Activated CD4-positive, alpha-beta T cell treated with anti-CD3 and anti-CD28 coated beads, Interleukin-2, amount 50 U/mL, for 24 hours (primary cell): ENCODE measurements around the gene TNP2.

Experiments used
- DNase-seq, 2 donors: peaks; one replicate each; pipeline ENCODE4 v3.0.0-alpha.2; 2020; ENCODE audit warnings: low read depth in 1 of 2, low spot score in 1 of 2

The TNP2 gene

DNA sequence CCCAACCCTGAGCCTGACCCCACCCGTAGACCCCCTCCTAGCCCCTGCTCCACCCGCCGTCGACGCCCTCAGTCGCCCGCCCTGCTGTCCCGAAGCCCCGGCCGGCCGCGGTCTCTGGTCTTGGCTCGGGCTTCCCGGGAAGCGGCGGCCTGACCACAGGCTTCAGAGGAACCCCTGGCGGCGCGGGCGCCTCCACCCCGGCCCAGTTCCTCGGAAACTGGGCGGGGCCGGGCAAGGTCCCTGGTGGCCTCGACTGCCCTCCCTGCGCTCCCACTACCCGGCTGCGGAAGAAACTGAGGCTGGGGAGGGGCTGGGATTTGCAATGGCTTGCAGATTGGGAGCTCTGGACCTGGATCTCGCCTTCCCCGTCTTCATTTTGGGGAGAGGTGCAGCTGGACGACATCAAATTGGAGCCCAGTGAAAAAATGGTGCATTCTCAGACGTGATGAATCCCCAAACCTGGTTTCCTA, 12.4 kb downstream of the TNP2 start:
- peak in 1 of 2 donors; percentile 28 for DNase-seq

DNA sequence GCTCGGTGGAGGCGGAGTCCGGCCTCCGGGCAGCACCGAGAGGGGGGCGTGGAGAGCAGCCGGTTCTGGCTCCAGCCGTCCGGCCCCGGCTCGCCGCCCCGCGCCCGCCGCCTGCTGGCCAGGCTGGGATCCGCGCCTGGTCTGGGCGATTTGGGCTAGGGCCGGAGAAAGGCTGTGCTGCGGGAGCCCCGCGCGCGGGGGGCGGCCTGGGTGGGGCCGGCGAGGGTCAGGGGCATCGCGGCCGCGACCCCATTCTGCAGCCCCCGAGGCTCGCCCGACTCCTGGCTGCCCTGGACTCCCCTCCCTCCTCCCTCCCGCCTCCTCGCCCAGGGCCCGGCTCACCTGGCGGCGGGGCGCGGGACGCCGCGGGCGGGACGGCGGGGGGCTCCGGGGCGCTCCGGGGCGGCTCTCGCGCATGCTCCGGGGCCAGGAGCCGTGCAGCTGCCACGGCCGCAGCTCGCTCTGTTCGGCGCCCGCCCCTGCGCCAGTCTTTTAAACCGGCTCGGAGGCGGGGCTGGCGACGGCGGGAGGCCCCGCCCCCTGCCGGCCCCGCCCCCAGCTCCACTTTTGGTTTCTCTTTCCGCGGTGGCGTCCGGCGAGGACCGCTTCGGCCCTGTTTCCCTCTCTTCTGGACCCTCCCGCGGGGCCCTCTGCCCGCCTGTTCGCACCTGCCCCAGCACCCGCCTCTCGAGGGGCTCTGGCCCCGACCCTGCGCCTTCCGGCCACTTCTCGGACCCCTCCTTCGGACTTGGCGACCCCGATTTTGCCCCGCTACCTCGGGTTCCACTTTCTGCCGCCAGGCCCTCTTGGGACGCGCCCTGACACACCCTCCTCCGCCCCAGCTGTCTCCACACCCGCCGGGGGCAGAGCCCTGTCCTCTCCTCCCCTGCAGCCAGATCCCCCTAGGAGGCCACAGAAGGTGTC, 13.1 kb downstream of the TNP2 start, which contains the start of gene SOCS1:
SOCS1 (minus strand) TSS at position 468 of the 924 bp plus-strand sequence. CDS start 726 bp downstream, outside the sequence.
- DNase-seq = peak; percentile 82 to 89

DNA sequence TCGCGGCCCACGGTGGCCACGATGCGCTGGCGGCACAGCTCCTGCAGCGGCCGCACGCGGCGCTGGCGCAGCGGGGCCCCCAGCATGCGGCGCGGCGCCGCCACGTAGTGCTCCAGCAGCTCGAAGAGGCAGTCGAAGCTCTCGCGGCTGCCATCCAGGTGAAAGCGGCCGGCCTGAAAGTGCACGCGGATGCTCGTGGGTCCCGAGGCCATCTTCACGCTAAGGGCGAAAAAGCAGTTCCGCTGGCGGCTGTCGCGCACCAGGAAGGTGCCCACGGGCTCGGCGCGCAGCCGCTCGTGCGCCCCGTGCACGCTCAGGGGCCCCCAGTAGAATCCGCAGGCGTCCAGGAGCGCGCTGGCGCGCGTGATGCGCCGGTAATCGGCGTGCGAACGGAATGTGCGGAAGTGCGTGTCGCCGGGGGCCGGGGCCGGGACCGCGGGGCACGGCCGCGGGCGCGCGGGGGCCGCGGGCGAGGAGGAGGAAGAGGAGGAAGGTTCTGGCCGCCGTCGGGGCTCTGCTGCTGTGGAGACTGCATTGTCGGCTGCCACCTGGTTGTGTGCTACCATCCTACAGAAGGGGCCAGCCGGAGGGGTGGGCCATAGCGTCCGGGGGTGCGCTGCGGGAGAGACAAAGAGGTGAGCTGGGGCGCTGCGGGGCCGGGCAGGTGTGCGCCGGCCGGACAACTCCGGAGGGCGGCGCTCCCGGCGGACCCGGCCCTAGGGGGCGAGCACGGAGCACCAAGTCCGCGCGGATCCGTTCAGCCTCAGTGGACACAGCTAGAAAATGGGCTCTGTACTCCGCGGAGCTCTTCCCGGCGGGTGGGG, 14.0 kb downstream of the TNP2 start:
- DNase-seq = peak; percentile 30 to 43

DNA sequence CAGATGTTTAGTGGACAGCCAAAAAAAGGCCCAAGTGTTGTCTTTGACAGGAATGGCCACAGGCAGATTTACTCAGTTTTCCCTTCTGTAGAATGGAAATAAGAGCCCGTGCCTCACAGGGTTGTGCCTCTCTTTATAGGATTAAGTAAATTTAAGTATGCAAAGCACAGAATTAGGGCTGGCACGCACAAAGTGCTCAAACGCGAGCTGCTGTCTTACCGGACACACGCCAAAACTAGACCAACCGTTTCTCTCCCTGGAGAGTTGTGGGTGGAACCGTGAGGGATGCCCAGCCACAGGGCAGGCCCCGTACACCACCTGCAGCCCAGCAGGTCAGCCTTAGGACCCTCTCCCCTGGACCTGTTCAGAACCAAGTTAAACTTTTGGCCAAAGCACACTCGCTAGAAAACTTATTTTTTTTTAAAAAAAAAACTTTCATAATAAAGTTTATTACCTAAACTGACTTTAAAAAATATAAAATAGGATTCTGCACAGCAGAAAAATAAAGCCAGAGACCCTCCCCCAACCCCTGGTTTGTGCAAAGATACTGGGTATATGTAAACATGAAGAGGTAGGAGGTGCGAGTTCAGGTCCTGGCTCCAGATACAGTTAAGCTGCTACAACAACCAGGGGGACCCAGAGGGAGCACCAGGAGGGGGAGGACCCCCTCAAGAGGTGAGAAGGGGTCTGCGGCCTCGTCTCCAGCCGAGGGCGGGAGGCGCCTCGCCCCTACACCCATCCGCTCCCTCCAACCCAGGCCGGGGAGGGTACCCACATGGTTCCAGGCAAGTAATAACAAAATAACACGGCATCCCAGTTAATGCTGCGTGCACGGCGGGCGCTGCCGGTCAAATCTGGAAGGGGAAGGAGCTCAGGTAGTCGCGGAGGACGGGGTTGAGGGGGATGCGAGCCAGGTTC, 14.9 kb downstream of the TNP2 start:
- no peak for DNase-seq

DNA sequence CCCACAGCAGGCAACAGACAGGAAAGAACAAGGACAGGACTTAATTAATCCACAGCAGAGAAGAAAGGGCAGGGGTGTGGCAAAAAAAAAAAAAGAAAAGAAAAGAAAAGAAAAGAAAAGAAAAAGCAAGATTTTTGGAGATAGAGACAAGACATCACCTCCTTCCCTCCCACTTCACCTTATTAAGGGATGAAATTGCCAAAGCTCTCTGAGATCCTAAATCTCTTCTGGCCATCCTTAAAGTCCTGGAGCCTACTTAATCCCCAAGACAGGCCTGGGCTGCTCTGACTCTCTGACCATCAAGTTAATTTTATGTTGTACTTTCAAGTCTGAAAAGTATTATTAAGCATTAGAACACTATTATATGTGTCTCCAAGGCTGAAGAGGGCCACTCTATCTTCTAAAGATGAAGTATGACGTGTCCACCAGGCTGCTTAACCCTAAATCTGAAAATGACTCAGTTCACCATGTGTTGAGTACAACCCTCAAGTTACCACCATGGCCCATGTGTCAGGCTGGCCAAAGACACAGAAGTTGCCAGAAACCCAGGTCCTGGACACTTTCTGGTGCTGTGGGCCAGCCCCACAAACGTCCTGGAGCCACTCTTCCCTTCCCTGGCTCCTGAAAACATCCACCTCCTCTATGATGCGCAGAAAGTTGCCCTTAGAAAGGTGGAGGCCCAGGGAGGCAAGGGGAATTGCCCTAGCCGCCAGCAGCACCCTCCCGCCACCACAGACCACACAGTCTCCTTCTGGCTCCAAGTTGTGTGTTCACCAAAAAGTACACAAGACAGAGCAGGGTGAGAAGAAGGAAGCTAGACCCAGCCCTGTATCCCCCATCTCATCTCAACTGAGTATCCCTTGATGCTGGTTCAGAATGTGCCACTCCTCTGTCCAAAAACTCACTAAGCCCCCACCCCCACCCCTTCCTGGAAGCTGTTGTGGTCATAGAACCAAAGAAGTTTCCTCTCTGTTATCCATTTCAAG, 15.8 kb downstream of the TNP2 start:
- DNase-seq = peak; percentile 32 to 35

DNA sequence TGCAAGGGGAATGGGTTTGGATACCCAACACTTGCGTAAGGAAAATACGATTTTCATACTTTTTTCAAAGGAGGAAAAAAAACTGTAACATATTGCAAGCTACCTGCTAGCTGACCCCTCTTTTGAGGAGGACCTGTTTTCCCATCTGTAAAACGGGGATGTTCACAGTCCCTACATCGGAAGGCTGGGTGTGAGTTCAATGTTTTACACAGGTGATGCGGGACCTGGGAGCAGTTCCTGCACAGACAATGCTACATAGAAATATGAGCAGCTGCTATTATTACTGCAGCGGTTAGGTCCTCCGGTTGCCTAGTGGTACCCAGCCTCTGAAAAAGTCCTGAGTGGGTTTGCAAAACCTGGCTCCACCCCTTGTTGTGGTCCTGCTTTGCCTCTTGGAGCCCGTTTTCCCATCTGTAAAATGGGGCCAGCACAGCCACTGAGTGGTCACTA, 16.6 kb downstream of the TNP2 start:
- DNase-seq = peak in 1 of 2 donors; percentile 28

DNA sequence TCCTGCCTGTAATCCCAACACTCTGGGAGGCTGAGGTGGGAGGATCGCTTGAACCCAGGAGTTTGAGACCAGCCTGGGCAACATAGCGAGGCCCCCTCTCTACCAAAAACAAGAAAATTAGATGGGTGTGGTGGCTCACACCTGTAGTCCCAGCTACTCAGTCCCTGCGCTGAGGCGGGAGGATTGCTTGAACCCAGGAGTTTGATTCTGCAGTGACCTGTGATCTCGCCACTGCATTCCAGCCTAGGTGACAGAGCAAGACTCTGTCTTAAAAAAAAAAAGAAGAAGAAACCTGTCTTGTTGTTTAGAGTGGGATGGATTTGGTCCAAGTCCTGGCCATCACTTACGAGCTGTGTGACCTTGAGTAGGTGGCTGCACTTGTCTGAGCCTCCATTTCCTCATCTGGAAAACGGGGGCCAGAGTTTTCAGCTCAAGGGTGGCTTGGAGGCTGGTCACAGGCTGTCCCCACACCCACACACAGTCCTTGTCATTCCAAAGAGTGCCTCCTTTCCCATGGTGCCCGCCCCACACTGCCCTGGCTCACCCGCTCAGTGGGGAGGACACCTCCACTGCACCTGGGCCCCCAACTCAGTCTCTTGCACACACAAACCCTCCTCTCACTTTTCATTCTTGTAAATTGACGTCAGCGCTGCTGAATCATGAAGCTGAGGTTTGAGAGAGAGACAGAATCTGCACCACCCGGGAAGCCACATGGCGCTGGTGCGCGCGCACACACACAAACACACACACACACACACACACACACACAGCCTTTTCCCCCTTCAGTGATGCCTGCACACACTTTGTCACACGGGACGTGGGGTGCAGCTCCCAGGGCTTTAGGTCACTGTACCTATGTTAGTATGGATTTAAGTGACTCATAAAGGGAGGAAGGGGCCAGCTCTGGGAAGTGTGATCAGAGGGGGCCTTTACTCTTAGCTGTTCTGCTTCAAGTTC, 17.3 kb downstream of the TNP2 start:
- DNase-seq = peak; percentile 65 to 81

DNA sequence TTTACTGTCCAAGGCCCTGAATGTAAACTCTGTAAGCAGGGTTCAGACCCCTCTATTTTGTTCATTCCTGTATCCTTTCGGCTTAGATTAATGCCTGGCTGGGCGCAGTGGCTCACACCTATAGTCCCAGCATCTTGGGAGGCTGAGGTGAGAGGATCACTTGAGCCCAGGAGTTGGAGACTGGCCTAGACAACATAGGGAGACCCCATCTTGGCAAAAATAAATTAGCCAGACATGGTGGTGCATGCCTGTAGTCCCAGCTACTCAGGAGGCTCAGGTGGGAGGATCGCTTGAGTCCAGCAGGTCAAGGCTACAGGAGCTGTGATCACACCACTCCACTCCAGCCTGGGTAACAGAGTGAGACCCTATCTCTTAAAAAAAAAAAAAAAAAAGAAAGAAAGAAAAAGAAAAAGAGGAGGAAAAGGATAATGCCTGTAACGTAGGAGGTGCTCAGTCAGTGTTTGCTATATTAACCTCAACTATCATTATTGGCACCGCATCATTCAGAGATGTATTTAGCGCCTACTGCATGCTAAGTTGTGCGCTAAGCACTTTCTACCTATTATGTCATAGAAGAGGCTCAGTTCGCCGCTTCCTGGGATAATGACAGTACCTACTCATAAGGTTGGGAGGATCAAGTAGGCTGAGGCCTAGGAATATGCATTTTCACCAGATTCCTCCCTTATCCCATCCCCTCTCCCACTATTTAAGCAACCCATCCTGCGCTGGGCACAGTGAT, 18.2 kb downstream of the TNP2 start:
- DNase-seq = no peak

DNA sequence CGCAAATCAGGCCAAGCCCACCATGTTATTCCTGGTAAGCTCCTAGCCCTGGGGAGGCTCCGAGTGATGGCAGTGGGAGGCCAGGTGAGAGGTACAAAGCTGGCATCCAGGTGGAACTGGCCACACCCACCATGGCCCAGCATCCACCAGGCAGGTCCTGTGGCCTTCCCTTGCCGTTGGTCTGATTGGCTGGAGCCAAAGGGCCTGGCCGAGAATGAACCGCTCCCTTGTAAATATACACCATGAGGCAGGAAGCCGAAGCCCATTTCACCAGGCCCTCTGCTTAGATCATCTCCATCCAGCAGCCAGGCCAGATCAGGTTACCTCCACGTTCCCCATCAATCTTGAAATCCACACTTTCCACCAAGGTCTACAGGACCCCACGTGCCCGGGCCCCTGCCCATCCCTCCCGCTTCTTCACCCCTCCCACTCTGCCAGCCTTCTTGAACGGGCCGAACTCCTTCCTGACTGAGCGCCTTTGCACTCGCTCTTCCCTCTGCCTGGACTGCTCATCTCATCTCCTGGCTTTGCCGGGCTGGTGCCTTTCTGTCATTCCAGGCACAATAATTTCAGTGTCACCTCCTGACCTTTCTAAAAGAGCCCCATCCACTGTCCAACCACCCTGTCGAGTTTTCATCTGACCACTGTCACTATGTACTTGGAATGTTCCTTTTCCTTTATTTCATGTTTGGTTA, 18.9 kb downstream of the TNP2 start:
- DNase-seq = peak in 1 of 2 donors; percentile 16

DNA sequence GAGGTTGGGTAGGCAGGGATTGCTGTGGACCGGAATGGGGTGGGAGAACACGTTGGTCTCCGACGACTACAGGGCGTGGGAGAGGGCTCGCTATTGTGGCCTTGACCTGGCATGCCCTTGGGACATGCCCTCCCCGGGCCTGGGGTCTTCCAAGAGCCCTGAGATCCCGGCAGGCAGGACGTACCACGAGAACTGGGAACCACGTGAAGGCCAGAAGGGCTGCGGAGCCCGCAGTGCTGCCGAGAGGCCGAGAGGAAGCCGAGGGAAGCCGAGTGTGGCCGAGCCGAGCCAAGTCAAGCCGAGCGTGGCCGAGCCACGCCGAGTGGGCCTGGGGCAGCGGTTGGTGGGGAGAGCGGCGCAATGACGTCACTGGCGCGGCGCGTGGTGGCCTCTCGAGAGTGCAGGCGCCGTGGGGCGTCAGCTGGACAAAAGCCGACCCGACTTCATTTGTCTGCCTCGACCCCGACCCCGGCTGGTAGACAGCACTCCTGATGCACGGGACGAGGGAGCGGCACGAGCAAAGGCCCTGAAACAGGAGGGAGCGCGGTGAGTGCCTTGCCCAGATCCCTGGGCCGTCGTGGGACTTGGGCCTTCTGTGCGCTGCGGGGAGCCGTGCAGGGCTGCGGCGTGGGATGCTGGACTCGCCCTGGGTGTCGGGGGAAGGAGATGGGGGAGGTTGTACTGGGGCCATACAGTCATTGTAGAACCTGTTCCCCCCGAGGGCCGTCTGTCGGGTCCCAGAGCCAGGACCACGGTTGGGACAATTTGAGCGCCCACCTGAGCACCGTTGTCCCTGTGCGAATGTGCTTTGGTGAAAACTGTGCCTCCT, 19.7 kb downstream of the TNP2 start:
- DNase-seq = no peak

DNA sequence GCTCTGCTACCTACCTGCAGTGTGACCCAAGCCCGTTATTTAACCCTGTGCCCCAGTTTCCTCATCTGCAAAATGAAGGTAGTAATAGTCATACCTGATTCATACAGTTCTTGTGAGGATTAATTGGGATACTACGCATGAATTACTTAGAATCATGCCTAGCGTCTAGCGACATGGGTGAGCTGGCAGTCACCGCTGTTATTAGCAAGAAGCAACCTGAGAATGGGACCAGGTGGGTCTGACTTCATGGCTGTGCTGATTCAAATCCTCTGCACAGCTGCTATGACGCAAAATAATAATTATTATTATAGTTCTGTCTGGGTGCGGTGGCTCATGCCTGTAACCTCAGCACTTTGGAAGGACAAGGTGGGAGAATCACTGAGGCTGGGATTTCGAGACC, 21.0 kb downstream of the TNP2 start:
- no peak for DNase-seq

DNA sequence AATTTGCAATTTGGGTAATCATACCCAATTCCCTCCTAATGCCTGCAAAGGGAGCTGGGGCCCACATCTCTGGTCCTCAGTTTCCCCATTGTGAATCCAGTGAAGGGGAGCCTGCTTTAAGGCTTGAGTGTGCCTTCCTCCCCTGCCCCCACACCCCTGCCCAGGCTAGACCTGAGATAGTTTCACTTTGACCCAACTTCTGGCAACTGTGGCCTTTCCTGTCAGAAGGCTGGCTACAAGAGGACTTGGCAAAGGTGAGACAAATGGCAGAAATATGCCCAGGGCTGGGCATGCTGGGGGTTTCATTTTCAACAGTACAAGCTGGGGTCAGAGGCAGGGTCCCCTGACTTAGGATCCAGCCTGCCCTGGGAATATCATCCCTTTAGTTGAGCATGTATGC, 23.1 kb downstream of the TNP2 start:
- no peak for DNase-seq

DNA sequence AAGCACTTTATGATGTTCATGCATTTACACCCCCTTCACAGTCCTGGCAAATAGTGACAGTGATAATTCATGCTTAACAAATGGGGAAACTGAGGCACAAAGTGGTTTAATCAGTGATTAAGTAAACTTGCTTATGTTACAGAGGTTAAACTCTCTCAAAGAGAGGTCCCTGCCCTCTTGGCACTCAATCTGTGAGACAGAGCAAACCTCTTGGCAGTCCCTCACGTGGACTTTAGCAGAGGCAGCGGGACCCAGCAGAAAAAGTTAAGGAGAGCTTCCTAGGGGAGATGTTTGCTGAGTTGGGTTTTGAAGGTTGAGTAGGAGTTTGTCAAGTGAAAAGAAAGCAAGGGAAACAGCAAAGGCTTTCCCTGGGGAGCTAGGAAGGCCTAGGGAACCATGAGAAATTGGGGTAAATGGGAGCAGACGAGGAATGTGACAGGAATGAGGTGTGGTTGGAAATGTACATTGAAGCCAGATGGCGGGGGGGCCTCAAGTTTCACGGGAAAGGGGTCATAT, 23.8 kb downstream of the TNP2 start:
- no peak for DNase-seq

DNA sequence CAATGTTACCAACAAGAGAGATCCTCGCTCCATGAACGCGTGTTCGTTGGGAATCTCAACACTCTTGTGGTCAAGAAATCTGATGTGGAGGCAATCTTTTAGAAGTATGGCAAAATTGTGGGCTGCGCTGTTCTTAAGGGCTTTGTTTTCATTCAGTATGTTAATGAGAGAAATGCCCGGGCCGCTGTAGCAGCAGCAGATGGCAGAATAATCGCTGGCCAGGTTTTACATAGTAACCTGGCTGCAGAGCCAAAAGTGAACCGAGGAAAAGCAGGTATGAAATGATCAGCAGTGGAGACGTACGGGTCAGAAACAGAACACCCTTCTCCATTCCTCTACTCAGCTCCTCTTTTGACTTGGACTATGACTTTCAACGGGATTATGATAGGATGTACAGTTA, 26.5 kb downstream of the TNP2 start:
- DNase-seq = no peak

DNA sequence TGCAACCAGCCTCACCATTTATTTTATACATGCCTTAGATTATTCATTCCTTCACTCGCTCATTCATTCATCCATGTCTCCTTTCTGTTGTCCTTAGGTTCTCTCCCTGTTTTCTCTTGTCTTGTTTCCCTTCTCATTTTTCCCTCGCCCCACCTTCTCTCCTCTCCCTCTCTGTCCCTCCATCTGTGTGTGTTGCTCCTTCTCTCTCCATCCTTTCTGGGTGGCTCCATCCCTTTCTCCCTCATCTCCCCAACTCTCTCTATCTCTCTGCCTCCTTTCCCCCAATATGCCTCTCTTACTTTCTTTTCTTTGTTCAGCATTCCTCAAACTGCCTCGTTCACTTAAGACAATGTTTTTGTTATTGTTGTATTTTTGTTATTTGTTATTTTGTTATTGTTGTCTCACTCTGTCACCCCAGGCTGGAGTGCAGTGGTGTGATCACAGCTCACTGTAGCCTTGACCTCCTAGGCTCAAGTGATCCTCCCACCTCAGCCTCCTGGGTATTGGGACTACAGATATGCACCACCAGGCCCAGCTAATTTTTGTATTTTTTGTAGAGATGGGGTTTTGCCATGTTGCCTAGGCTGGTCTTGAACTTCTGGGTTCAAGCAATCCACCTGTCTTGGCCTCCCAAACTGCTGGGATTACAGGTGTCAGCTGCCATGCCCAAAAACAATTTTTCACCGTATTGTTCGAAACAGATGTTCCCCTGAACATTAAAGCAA, 27.5 kb downstream of the TNP2 start:
- no peak for DNase-seq
